Measurements from ENCODE around the gene ARID5B.

- TF ChIP-seq ZNF274 (IDR thresholded peaks at IDR 0.05; ENCODE audit: low read depth, low read length), result no peak
- TF ChIP-seq SUZ12 (IDR thresholded peaks at IDR 0.05; ENCODE audit: extremely low read depth, insufficient read depth, insufficient read length), result no peak
- TF ChIP-seq YY1 (IDR thresholded peaks at IDR 0.05; ENCODE audit: insufficient read depth, insufficient read length), result no peak
Measured at GRCh38 chr10:62054830-62055229, 153.3 kb downstream of the ARID5B start.

Measured in NT2/D1 (cell line).